Adrenal gland (tissue), 12 donors: ENCODE measurements around the gene INTS1. TPM values are rescaled to one million over a fixed set of nuclear protein-coding genes. Genes with fewer than 3 reads are reported as not detected.

Experiments used
- DNase-seq, 7 donors: peaks; one replicate each; pipeline ENCODE4 v3.0.0-alpha.2; 2019 to 2020
- H3K27ac ChIP-seq, 5 donors: fragments of 200-600 bp; sonication (generic) in 4 of 5; 1 replicate in 3 of 5; 2 replicates in 2 of 5; pipeline versions ENCODE4 v1.5.1 to v1.8.0; 2016 to 2020; ENCODE audit warnings: mild to moderate bottlenecking in 1 of 5
- H3K27me3 ChIP-seq: fragments of 200-600 bp; 2 replicates; pipeline ENCODE4 v1.8.0; 2021
- H3K36me3 ChIP-seq, 2 donors: fragments of 200-600 bp; replicated peaks in 1 of 2; 1 replicate in 1 of 2; 2 replicates in 1 of 2; pipeline versions ENCODE4 v1.5.1 to v1.8.0; 2018 to 2022
- H3K4me1 ChIP-seq, 2 donors: fragments of 200-600 bp; replicated peaks in 1 of 2; 1 replicate in 1 of 2; 2 replicates in 1 of 2; pipeline versions ENCODE4 v1.5.1 to v1.8.0; 2018 to 2021
- H3K4me3 ChIP-seq, 4 donors: fragments of 200-600 bp; sonication (generic) in 3 of 4; one replicate each; pipeline ENCODE4 v1.5.1; 2016 to 2018
- H3K9me3 ChIP-seq, 3 donors: fragments of 200-600 bp; sonication (generic) in 1 of 3; replicated peaks in 1 of 3; 1 replicate in 2 of 3; 2 replicates in 1 of 3; pipeline versions ENCODE4 v1.5.1 to v1.8.0; 2016 to 2021
- CTCF ChIP-seq, 6 experiments: fragments of 450-650 bp in 4 of 6; fragments of 200-600 bp in 2 of 6; sonication (generic) in 1 of 6; IDR thresholded peaks; 1 replicate in 5 of 6; 2 replicates in 1 of 6; pipeline versions ENCODE4 v1.5.1 to v1.8.0; 2016 to 2021; ENCODE audit warnings: antibody characterized with exemption in 6 of 6, mild to moderate bottlenecking in 2 of 6, moderate library complexity in 1 of 6
- POLR2A ChIP-seq, 2 donors: fragments of 450-650 bp; IDR thresholded peaks; one replicate each; pipeline ENCODE4 v1.6.1; 2017; ENCODE audit warnings: antibody characterized with exemption in 2 of 2, mild to moderate bottlenecking in 2 of 2, moderate library complexity in 1 of 2
- WGBS, 4 donors: extraction: QIAGEN DNeasy Blood & Tissue Kit in 2 of 4; methylation state at CpG; one replicate each; pipeline versions ENCODE4 v1.1.5 to v1.1.7; 2013 to 2017; 5-methylcytosine and 5-hydroxymethylcytosine counted together
- intact Hi-C, 2 donors: fragments of 100-400 bp; cut with DNase I; formaldehyde crosslinking; loops; one replicate each; pipeline versions ENCODE4 v1.14.1 to v1.15.0; 2022 to 2023
- polyA plus RNA-seq, 3 donors: library from polyadenylated mRNA; stranded (reverse); fragments of 200-250 nt in 2 of 3; fragments of 350-450 nt in 1 of 3; fragmentation: Illumina TruSeq in 1 of 3; extraction: RNeasy Lipid Tissue Mini Kit (QIAGEN cat#74804) in 1 of 3; gene quantifications; one replicate each; pipeline ENCODE4 v1.2.3, GENCODE V29; 2013 to 2014
- total RNA-seq, 9 donors: library from RNA; depleted of rRNA in 4 of 9; stranded (reverse); fragments of >200 nt in 4 of 9; fragments of 120-200 nt in 1 of 9; fragmentation: NEBNext Ultra II Directional in 1 of 9; extraction: Animal tissue kit (Norgen Biotek cat#: 25700) in 1 of 9; gene quantifications; one replicate each; pipeline versions ENCODE4 v1.1.0 to v1.2.4, GENCODE V29; 2013 to 2023
- donor health status: healthy with polysubstance abuse.
- donor health status: Bipolar disorder and iron deficiency.
- donor health status: DM: yes; HTN: yes; CAD: no.
- donor health status: DM: no; HTN: no; CAD: no.
- donor health status: DM: no; HTN: no; CAD: no.
- donor health status: DM: yes; HTN: yes; CAD: no.

The INTS1 gene
- total and polyA plus RNA-seq, 12 donors = 4.7 to 152 (median 72.8) TPM

GRCh38 chr7:1430056-1430845 is 73.9 kb downstream of the INTS1 start:
- peak in 1 of 7 donors; percentile 24 for DNase-seq
- Histone ChIP-seq H3K36me3 (no peaks in the 10 kb centered on the region), H3K4me1 (no peaks in the 10 kb centered on the region), H3K27ac (no peak overlapping the region), H3K9me3 (no peaks in the 10 kb centered on the region), H3K4me3 (no peak overlapping the region), H3K27me3 (no peaks in the 10 kb centered on the region)
- WGBS, 4 donors = 66 to 74% (median 68%) methylated on average over 9 to 32 of the region's 32 CpGs
- intact Hi-C loops = no loop called here
- TF ChIP-seq POLR2A (IDR thresholded peaks at IDR 0.05) (no peak), CTCF (IDR thresholded peaks at IDR 0.05) (no peak)

DNA sequence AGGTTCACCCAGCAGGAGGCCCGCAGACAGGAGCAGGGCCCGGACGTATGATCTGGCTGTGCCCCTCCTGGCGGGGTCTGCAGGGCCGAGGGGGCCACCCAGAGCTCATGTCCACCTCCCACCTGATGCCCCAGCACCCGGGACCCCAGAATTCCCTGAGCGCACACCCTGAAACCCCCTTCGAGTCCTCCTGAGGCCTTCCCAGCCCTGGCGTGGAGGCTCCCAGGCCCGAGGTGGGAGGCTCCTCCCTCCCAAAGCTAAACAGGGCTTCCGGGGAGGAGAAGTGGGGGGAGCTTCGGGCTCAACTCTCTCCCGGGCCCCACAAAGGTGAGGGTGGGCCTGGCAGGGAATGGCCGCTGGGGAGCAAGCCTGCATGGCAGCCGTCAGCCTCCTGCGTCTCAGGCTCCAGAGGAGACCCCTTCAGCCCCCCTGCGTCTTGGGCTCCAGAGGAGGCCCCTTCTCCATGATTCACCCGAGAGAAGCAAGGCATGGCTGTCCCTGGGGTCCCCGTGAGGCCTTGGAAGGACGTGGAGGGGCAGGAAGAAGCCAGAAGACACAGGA is 75.2 kb downstream of the INTS1 start:
- H3K36me3 ChIP-seq = no peaks in the 10 kb centered on the region
- intact Hi-C loops = no loop called here
- no peak for TF ChIP-seq CTCF (IDR thresholded peaks at IDR 0.05)
- TF ChIP-seq POLR2A (IDR thresholded peaks at IDR 0.05) = no peak
- H3K27ac ChIP-seq = no peak overlapping the region
- no peak overlapping the region for H3K4me3 ChIP-seq
- 37 to 54% (median 51%) methylated on average over 5 to 20 of the region's 20 CpGs for WGBS, 4 donors
- H3K9me3 ChIP-seq = no peaks in the 10 kb centered on the region
- no peaks in the 10 kb centered on the region for H3K4me1 ChIP-seq
- peak in 1 of 7 donors; percentile 23 for DNase-seq
- H3K27me3 ChIP-seq = no peaks in the 10 kb centered on the region

DNA sequence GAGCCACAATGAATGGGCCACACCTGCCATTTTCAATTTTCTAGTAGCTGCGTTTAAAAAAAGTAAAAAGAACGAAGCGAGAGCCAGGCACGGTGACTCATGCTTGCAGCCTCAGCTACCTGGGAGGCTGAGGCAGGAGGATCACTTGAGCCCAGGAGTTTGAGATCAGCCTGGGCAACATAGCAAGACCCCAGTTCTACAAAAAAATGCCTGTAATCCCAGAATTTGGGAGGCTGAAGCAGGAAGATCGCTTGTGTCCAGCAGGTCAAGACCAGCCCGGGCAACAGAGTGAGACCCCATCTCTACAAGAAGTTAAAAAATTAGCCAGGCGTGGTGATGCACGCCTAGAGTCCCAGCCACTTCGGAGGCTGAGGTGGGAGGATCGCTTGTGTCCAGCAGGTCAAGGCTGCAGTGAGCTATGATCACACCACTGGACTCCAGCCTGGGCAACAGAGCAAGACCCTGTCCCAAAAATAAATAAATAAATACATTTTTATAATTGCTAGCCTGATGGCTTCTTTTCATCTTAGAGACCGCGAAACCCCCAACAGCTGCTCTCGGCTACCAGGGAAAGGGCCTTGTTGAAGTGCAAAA is 77.0 kb downstream of the INTS1 start:
- no peak for TF ChIP-seq POLR2A (IDR thresholded peaks at IDR 0.05)
- no peak for TF ChIP-seq CTCF (IDR thresholded peaks at IDR 0.05)
- no peaks in the 10 kb centered on the region for H3K9me3 ChIP-seq
- H3K36me3 ChIP-seq = no peaks in the 10 kb centered on the region
- H3K4me3 ChIP-seq = no peak overlapping the region
- WGBS, 4 donors = 84 to 88% (median 86%) methylated on average over 13 of the region's 13 CpGs
- no peaks in the 10 kb centered on the region for H3K27me3 ChIP-seq
- H3K4me1 ChIP-seq = no peaks in the 10 kb centered on the region
- no peak overlapping the region for H3K27ac ChIP-seq
- intact Hi-C loops = no loop called here
- DNase-seq = no peak

- no peak for TF ChIP-seq CTCF (IDR thresholded peaks at IDR 0.05)
- TF ChIP-seq POLR2A (IDR thresholded peaks at IDR 0.05) = no peak
- Histone ChIP-seq H3K27ac (no peak overlapping the region), H3K9me3 (no peaks in the 10 kb centered on the region), H3K27me3 (peaks cover 6% of the 10 kb centered on the region), H3K4me3 (no peak overlapping the region), H3K36me3 (no peaks in the 10 kb centered on the region), H3K4me1 (no peaks in the 10 kb centered on the region)
- no peak for DNase-seq
- intact Hi-C loops = no loop called here
- WGBS, 4 donors = 89 to 93% (median 90%) methylated on average over 11 to 15 of the region's 15 CpGs
These were observed 77.7 kb downstream of the INTS1 start for GRCh38 chr7:1426474-1426873.
